IgD-negative memory B cell (primary cell): Measurements from ENCODE around the gene CEP112. TPM values are rescaled to one million over a fixed set of nuclear protein-coding genes. Genes with fewer than 3 reads are reported as not detected.

ENCODE experiments used
- H3K27ac Mint-ChIP-seq, 3 donors: one replicate each; pipeline ENCODE4 v1.8.0; 2020 to 2022; ENCODE audit warnings: mild to moderate bottlenecking in 3 of 3, mixed read lengths in 3 of 3, moderate library complexity in 1 of 3
- H3K27me3 Mint-ChIP-seq: one replicate; pipeline ENCODE4 v1.8.0; 2021; ENCODE audit warnings: mixed read lengths
- H3K36me3 Mint-ChIP-seq: one replicate; pipeline ENCODE4 v1.8.0; 2020; ENCODE audit warnings: mild to moderate bottlenecking, mixed read lengths
- H3K4me1 Mint-ChIP-seq, 3 donors: one replicate each; pipeline ENCODE4 v1.8.0; 2020 to 2022; ENCODE audit warnings: mixed read lengths in 3 of 3, mild to moderate bottlenecking in 1 of 3
- H3K4me3 Mint-ChIP-seq, 4 donors: one replicate each; pipeline ENCODE4 v1.8.0; 2020 to 2022; ENCODE audit warnings: mild to moderate bottlenecking in 4 of 4, mixed read lengths in 4 of 4, moderate library complexity in 3 of 4
- H3K9me3 Mint-ChIP-seq, 3 donors: one replicate each; pipeline ENCODE4 v1.8.0; 2020 to 2021; ENCODE audit warnings: mixed read lengths in 3 of 3, mild to moderate bottlenecking in 1 of 3
- polyA plus RNA-seq: library from polyadenylated mRNA; unstranded; fragments of 300-500 nt; fragmentation: Illumina TruSeq; gene quantifications from one replicate; pipeline ENCODE4 v1.2.3, GENCODE V29; 2021

The CEP112 gene
- polyA plus RNA-seq, 1 donor from 2014 or later = not detected

GRCh38 chr17:65913326-65913850, 278.5 kb downstream of the CEP112 start:
- Mint-ChIP-seq H3K4me3 (no peak overlapping the region), H3K4me1 (peaks cover 7 to 14% (median 7%) of the 10 kb centered on the region in 3 donors)

DNA sequence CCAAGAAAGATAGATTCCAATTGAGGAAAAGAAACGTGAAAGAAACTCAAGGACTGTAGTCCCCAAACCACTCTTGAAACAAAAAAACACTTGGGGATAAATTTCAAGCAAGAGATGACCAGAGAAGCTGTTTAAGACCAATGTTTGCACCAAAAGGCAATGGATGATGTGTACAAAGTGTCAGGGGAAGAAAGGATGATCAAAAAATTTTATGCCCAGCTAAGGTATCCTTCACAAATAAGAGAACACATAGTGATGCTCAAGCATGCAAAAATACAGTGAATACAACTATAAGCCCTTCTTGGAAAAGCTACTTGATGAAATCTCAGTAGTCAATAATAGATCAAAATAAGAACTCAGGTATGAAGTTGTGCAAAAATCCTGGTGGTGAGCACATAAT, 281.1 kb downstream of the CEP112 start:
- peaks cover 7 to 13% (median 7%) of the 10 kb centered on the region in 3 donors for H3K4me1 Mint-ChIP-seq
- no peaks in the 10 kb centered on the region for H3K27me3 Mint-ChIP-seq
- H3K36me3 Mint-ChIP-seq = peaks cover 5% of the 10 kb centered on the region
- H3K4me3 Mint-ChIP-seq = no peak overlapping the region
- no peak overlapping the region for H3K27ac Mint-ChIP-seq
- H3K9me3 Mint-ChIP-seq = peaks cover 11 to 24% (median 17%) of the 10 kb centered on the region in 3 donors

More at GRCh38 chr17:65913326-65913850, 278.5 kb downstream of the CEP112 start:
- H3K27me3 Mint-ChIP-seq = no peaks in the 10 kb centered on the region
- peaks cover 5% of the 10 kb centered on the region for H3K36me3 Mint-ChIP-seq
- H3K27ac Mint-ChIP-seq = no peak overlapping the region
- peaks cover 12 to 24% (median 19%) of the 10 kb centered on the region in 3 donors for H3K9me3 Mint-ChIP-seq

DNA sequence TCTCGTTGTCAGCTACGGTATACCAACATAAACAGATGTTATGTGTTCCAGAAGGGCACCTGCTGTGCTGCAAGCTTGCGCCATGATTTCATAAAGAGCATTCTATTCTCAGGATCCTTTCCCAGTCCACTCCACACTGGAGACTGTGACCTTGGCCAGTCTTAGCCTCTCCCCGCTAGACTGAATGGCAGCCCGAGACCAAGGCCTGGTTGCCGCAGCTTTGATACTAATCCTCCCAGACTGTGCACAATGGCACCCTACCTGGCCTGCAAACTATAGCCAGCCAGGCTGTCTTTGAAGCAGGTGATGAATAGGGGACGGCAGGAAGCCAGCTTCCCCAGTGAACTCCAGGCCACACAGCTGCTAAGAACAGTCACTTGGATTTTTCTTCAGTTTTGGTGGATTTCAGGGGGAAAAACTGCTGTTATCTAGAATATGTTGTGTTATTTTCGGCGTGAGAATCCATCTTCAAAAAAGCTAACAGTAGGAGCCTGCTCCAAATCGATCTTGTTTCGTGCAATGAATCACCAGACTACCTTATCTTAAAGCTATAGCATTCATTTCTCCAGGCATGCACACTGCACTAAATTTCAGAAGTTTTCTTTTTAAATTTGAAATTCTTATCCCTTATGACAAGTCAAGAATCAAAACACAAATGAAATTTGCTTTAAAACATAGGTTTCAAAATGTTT, 289.0 kb downstream of the CEP112 start:
- Mint-ChIP-seq H3K4me1 (no peaks in the 10 kb centered on the region), H3K36me3 (no peaks in the 10 kb centered on the region), H3K4me3 (no peak overlapping the region)

DNA sequence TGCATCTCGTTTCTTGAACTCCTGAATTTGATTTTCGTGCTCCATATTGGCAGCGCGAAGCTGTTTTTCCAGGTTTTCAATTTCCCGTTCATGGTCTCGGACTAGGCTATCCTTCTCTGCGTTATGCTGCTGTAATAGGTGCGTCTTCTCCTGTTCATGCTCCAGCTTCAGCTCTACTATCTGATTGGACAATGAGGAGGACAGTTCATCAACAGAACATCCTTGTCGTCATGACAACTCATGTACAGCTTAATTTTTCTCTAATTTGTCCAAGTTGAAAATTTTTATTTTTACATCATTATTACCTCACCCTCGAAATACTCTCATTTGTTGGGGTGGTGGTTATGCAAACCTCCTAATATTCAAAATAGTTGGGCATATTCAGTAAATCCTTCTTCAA, 289.8 kb downstream of the CEP112 start:
- Mint-ChIP-seq H3K4me1 (no peaks in the 10 kb centered on the region), H3K4me3 (no peak overlapping the region), H3K27ac (no peak overlapping the region), H3K36me3 (no peaks in the 10 kb centered on the region), H3K27me3 (no peaks in the 10 kb centered on the region), H3K9me3 (peaks cover 0 to 4% (median 0%) of the 10 kb centered on the region in 3 donors)

More for the DNA sequence above, 289.0 kb downstream of the CEP112 start:
- H3K9me3 Mint-ChIP-seq = peaks cover 0 to 4% (median 0%) of the 10 kb centered on the region in 3 donors
- no peak overlapping the region for H3K27ac Mint-ChIP-seq
- no peaks in the 10 kb centered on the region for H3K27me3 Mint-ChIP-seq

DNA sequence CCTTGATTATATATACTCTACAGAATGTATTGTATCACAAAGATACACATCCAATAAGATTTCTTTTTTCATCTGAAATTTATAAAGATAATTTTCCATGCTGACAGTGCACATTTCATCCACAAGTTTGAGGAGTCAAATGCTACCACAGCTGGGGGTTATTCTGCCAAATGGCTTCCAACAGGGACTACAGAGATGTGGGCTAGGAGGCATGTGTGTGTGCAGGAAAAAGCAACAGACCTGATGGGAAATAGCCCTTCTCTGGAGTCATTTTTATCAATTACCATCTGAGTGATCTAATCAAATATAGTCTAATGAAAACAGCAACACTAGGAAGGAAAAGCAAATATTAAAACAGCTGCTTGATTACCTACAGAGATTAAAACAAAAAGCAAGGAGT, 290.5 kb downstream of the CEP112 start:
- H3K9me3 Mint-ChIP-seq = peaks cover 0 to 4% (median 0%) of the 10 kb centered on the region in 3 donors
- no peaks in the 10 kb centered on the region for H3K36me3 Mint-ChIP-seq
- no peak overlapping the region for H3K27ac Mint-ChIP-seq
- no peaks in the 10 kb centered on the region for H3K27me3 Mint-ChIP-seq
- no peaks in the 10 kb centered on the region for H3K4me1 Mint-ChIP-seq
- H3K4me3 Mint-ChIP-seq = no peak overlapping the region

- no peak overlapping the region for H3K4me3 Mint-ChIP-seq
- H3K27me3 Mint-ChIP-seq = no peaks in the 10 kb centered on the region
- H3K27ac Mint-ChIP-seq = no peak overlapping the region
- H3K9me3 Mint-ChIP-seq = peaks cover 0 to 4% (median 0%) of the 10 kb centered on the region in 3 donors
- H3K36me3 Mint-ChIP-seq = no peaks in the 10 kb centered on the region
- no peaks in the 10 kb centered on the region for H3K4me1 Mint-ChIP-seq
Observed at GRCh38 chr17:65900216-65900615, 291.7 kb downstream of the CEP112 start.

GRCh38 chr17:65898651-65899050, 293.3 kb downstream of the CEP112 start:
- no peak overlapping the region for H3K27ac Mint-ChIP-seq
- no peaks in the 10 kb centered on the region for H3K4me1 Mint-ChIP-seq
- H3K36me3 Mint-ChIP-seq = no peaks in the 10 kb centered on the region
- H3K9me3 Mint-ChIP-seq = peaks cover 0 to 4% (median 0%) of the 10 kb centered on the region in 3 donors
- H3K27me3 Mint-ChIP-seq = no peaks in the 10 kb centered on the region
- H3K4me3 Mint-ChIP-seq = no peak overlapping the region

DNA sequence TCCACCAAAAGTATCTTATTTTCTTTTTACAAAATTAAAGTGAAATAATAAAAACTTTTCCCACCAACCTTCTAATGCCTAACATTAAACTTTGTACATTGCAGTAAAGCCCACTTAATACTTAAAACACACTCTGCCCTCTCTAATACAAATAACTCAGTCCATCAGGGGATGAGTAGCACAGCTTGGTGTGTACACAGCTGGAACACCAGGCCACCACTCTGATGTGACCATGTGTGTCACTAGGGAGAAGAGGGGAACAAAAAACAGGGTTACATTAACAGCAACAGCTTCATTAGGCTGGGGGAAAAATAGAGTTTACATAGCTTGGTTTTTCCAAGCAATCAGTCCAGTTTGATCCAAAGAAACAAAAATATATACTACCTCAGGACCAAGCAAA, 295.0 kb downstream of the CEP112 start:
- Mint-ChIP-seq H3K4me3 (no peak overlapping the region), H3K4me1 (no peaks in the 10 kb centered on the region), H3K27me3 (no peaks in the 10 kb centered on the region), H3K36me3 (no peaks in the 10 kb centered on the region), H3K27ac (no peak overlapping the region), H3K9me3 (no peaks in the 10 kb centered on the region)

DNA sequence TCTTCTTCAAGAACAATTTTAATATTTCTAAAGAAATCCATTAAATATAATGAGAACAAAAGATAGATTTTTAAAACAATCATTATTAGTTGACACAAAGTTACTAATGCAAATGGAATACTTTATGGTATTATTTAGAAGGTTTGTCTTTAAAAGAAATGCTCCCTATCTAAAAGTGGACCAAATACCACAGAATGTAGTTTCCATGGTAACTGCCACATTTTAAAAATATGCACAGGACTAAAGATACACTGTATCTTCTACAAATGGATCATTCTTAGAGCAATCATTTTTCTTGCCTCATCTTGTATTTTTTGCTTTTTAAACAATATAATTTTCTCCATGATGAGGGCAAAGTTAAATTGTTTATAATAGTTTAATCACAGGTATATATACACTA, 296.0 kb downstream of the CEP112 start:
- no peak overlapping the region for H3K4me3 Mint-ChIP-seq
- H3K9me3 Mint-ChIP-seq = no peaks in the 10 kb centered on the region
- H3K27me3 Mint-ChIP-seq = no peaks in the 10 kb centered on the region
- no peaks in the 10 kb centered on the region for H3K36me3 Mint-ChIP-seq
- H3K4me1 Mint-ChIP-seq = no peaks in the 10 kb centered on the region
- no peak overlapping the region for H3K27ac Mint-ChIP-seq

GRCh38 chr17:65893692-65894279, 298.1 kb downstream of the CEP112 start:
- H3K4me3 Mint-ChIP-seq = no peak overlapping the region
- H3K27me3 Mint-ChIP-seq = no peaks in the 10 kb centered on the region
- H3K4me1 Mint-ChIP-seq = no peaks in the 10 kb centered on the region
- H3K9me3 Mint-ChIP-seq = no peaks in the 10 kb centered on the region
- no peak overlapping the region for H3K27ac Mint-ChIP-seq
- H3K36me3 Mint-ChIP-seq = no peaks in the 10 kb centered on the region

DNA sequence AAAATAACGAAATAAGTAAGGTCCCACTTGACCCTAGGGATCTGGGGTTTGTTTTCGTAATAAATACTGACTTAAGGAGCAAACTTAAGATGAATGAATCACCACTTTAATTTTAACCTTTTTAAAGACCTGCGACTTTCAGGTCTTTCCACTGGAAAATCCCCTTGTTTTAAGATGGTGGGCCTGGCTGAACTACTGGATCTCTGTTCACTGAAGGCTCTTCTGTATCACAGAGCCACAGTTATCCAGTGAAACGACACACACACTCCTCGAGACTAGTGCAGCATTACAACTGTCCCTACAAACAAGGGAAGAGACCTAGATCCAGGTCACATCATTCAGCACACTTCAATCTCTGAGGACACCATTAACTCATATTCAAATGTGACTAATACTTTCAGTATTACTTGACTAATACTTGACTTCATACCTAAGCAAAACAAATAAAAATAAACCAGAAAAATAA, 299.0 kb downstream of the CEP112 start:
- no peaks in the 10 kb centered on the region for H3K27me3 Mint-ChIP-seq
- no peaks in the 10 kb centered on the region for H3K9me3 Mint-ChIP-seq
- no peaks in the 10 kb centered on the region for H3K4me1 Mint-ChIP-seq
- H3K4me3 Mint-ChIP-seq = no peak overlapping the region
- H3K27ac Mint-ChIP-seq = no peak overlapping the region
- no peaks in the 10 kb centered on the region for H3K36me3 Mint-ChIP-seq

DNA sequence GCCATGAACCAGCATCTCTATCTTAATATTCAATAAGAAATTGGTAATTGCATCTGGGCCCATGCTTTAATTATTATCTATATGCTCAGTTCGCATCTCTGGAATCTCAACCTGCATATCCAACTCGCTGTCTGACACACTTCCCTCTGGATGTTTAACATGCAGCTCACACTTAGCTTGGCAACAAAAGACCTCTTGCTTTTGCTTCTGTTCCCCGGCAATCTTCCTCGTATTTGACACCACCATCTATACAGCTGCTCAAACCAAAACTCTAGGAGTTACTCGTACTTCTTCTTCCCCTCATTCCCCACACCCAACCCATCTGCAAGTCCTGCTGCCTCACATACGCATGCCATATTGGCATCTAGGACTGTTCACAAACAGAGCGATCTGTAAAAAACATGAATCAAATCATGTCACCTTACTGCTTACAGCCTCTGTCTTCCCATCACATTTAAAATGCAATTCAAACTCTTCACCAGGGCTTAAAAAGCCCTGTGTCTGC, 300.6 kb downstream of the CEP112 start:
- Mint-ChIP-seq H3K27ac (no peak overlapping the region), H3K9me3 (no peaks in the 10 kb centered on the region), H3K27me3 (no peaks in the 10 kb centered on the region), H3K4me1 (no peaks in the 10 kb centered on the region), H3K36me3 (no peaks in the 10 kb centered on the region), H3K4me3 (no peak overlapping the region)

GRCh38 chr17:65888649-65889048, 303.3 kb downstream of the CEP112 start:
- Mint-ChIP-seq H3K36me3 (no peaks in the 10 kb centered on the region), H3K4me1 (no peaks in the 10 kb centered on the region), H3K4me3 (no peak overlapping the region), H3K27ac (no peak overlapping the region), H3K9me3 (no peaks in the 10 kb centered on the region), H3K27me3 (no peaks in the 10 kb centered on the region)

- Mint-ChIP-seq H3K27me3 (no peaks in the 10 kb centered on the region), H3K27ac (no peak overlapping the region), H3K4me1 (no peaks in the 10 kb centered on the region), H3K4me3 (no peak overlapping the region), H3K9me3 (no peaks in the 10 kb centered on the region), H3K36me3 (no peaks in the 10 kb centered on the region)
Observed at GRCh38 chr17:65886315-65887245, 305.4 kb downstream of the CEP112 start.
